Breast epithelium (tissue), 3 donors: ENCODE results near the gene CAMKK2.

Experiments used
- CTCF ChIP-seq, 3 donors: fragments of 450-650 bp; IDR thresholded peaks; one replicate each; pipeline ENCODE4 v1.5.1; 2016 to 2017; ENCODE audit warnings: antibody characterized with exemption in 3 of 3, mild to moderate bottlenecking in 3 of 3, moderate library complexity in 3 of 3
- POLR2A ChIP-seq: fragments of 450-650 bp; IDR thresholded peaks from one replicate; pipeline ENCODE4 v1.6.1; 2016; ENCODE audit warnings: antibody characterized with exemption, mild to moderate bottlenecking, moderate library complexity

GRCh38 chr12:121277374-121277759 is 19.1 kb downstream of the CAMKK2 start:
- TF ChIP-seq POLR2A = no peak
- TF ChIP-seq CTCF (IDR thresholded peaks at IDR 0.05) = no peak
